ENCODE data around the gene CAD.
A peak's percentile ranks its signal among the peaks of the same experiment; 100 is the strongest.

Gene CAD

DNA sequence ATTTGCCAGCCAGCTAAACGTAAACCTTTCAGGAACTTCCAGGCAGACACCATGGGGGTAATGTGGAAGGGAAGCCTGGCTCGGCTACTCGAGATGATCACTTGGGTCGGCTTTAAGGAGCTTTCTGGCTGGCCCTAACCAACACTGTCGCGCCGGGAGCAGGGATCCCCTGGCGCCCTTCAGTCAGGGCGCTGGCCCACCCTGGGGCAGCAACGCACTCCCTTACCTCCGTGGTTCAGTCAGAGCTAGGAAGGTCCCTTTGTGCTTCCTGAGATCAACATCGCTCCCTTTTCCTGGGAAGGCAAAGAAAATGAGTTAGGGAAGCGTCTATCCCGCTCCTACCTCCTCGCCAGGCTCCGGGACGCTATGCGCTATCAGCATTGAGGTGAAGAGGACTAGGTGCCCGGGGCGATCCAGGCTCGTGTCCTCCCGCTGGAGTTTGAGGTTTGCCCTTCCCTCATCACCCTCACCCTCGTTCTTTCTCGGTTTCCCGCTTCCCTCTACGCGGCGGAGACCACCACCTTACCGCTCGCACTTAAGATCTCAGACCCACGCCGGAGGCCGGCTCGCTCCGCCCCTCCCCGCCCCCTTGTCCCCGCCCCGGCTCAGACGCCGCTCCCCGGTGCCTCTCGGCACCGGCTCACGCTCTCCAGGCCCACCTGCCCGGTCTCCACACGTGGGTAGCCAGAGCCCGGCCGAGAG is 5.8 kb upstream of the CAD start:
- FAIRE-seq = peak; percentile 72
- no peak for DNase-seq (ENCODE audit: insufficient read length, low spot score)
- TF ChIP-seq SPI1 (IDR thresholded peaks at IDR 0.05; ENCODE audit: low read depth, low read length) = no peak
- no peak for TF ChIP-seq POLR2A (IDR thresholded peaks at IDR 0.05; ENCODE audit: low read depth, low read length)
- no peak for TF ChIP-seq POLR2AphosphoS5 (IDR thresholded peaks at IDR 0.05; ENCODE audit: low read depth, low read length)
- TF ChIP-seq PAX5 (IDR thresholded peaks at IDR 0.05; ENCODE audit: insufficient read depth, low read length, severe bottlenecking) = no peak
- TF ChIP-seq TAF1 (IDR thresholded peaks at IDR 0.05; ENCODE audit: low read depth, low read length) = no peak

DNA sequence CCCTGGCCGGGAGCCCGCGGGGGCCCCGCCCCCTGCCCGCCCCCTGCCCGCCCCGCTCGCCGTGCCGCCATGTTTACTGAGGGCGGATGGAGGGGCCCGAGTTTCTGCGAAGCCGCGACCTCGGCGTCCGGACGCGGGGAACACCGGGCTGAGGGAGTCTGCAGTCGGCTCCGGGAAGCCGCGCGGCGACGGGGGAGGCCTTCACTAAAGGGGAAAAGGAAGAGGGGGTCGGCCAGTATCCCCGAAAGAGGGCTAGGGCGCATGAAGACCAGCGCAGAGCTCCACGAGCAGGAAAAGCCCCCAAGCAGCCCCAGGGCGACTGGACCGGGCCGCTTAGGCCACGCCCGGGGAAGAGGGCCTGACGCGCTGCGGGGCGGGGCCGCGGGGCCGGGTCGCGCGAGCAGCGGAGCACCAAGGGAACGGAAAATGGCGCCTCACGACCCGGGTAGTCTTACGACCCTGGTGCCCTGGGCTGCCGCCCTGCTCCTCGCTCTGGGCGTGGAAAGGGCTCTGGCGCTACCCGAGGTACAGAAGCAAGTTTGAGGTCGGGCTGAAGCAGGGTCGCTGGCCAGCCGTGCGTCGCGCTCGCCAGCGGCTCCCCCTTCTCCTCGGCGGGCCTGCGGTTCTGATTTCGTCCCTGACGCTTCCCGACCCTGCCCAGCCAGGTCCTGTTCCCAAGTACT is 5.1 kb upstream of the CAD start, which contains the start of the genes ATRAID and SLC5A6:
ATRAID (plus strand) TSS at position 99 of the 683 bp plus-strand sequence; CDS start at position 427, 328 bp downstream.
SLC5A6 (minus strand) TSS at position 326 of the 683 bp plus-strand sequence. CDS start 4,618 bp downstream, outside the sequence.
- peak; percentile 93 for FAIRE-seq
- peak; percentile 93 for DNase-seq (ENCODE audit: insufficient read length, low spot score)
- TF ChIP-seq SPI1 (IDR thresholded peaks at IDR 0.05; ENCODE audit: low read depth, low read length) (no peak), POLR2A (IDR thresholded peaks at IDR 0.05; ENCODE audit: low read depth, low read length) (peak; percentile 96), PAX5 (IDR thresholded peaks at IDR 0.05; ENCODE audit: insufficient read depth, low read length, severe bottlenecking) (peak; percentile 25), TAF1 (IDR thresholded peaks at IDR 0.05; ENCODE audit: low read depth, low read length) (peak; percentile 95), POLR2AphosphoS5 (IDR thresholded peaks at IDR 0.05; ENCODE audit: low read depth, low read length) (peak; percentile 96), POU2F2 (IDR thresholded peaks at IDR 0.05; ENCODE audit: low read depth, low read length) (peak; percentile 61; the same call in 1 of the 2 replicates)

DNA sequence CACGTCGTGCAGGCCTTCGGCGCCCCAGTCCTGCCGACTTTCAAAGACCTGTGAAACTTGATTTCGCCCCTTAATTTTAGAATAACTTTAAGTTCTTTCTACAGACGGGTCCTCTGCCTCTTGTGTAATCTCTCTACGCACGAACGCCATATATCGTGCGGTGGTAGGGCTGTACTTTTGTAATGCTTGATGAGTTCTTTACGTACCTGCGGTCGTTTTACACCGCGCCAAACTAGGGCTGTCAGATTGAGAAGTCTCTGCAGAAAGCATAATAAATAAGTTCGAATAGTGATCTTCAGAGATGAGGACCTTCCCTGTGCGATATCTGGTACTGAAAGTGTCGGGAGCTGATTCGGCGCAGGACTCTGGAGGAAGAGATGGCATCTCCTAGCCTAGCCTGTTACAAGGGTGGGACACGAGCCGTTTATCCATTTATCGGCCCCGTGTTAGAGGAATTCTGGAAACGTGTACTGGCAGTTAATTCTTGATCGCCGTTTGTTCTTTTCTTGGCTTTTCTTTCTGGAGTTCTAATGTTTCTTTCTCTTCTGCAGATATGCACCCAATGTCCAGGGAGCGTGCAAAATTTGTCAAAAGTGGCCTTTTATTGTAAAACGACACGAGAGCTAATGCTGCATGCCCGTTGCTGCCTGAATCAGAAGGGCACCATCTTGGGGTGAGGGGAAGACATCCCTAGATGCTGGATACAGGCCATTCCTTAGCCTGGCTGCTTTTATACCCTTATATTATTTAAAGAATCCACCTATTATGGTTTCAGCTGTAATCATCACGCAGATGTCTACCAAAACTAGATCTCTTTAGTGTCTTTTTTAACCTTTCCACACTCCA is 4.3 kb upstream of the CAD start:
- FAIRE-seq (no peak), DNase-seq (ENCODE audit: insufficient read length, low spot score) (no peak)
- TF ChIP-seq TAF1 (IDR thresholded peaks at IDR 0.05; ENCODE audit: low read depth, low read length) (no peak), POLR2AphosphoS5 (IDR thresholded peaks at IDR 0.05; ENCODE audit: low read depth, low read length) (no peak), PAX5 (IDR thresholded peaks at IDR 0.05; ENCODE audit: insufficient read depth, low read length, severe bottlenecking) (no peak), POU2F2 (IDR thresholded peaks at IDR 0.05; ENCODE audit: low read depth, low read length) (no peak; the same call in 1 of the 2 replicates), POLR2A (IDR thresholded peaks at IDR 0.05; ENCODE audit: low read depth, low read length) (no peak; the same call in 1 of the 2 replicates), SPI1 (IDR thresholded peaks at IDR 0.05; ENCODE audit: low read depth, low read length) (no peak)

DNA sequence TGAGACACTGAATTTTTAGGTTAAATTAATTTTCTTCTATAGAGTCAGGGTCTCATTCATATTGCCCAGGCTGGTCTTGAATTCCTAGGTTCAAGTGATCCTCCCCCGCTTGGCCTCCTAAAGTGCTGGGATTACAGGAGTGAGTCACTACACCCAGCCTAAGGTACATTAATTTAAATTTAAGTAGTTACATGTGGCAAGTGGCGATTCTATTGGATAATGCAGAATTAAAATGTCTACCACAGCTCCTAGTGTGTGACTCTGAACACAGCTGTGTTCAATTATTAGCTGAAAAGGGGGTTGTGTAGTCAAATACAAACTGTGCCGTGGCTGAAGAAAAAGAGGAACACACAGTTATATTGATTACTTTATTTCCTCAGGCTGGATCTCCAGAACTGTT is 2.2 kb upstream of the CAD start:
- no peak for FAIRE-seq
- TF ChIP-seq PAX5 (IDR thresholded peaks at IDR 0.05; ENCODE audit: insufficient read depth, low read length, severe bottlenecking) (no peak), TAF1 (IDR thresholded peaks at IDR 0.05; ENCODE audit: low read depth, low read length) (no peak), POLR2A (IDR thresholded peaks at IDR 0.05; ENCODE audit: low read depth, low read length) (no peak), POLR2AphosphoS5 (IDR thresholded peaks at IDR 0.05; ENCODE audit: low read depth, low read length) (no peak), POU2F2 (IDR thresholded peaks at IDR 0.05; ENCODE audit: low read depth, low read length) (no peak), SPI1 (IDR thresholded peaks at IDR 0.05; ENCODE audit: low read depth, low read length) (no peak)
- no peak for DNase-seq (ENCODE audit: insufficient read length, low spot score)

DNA sequence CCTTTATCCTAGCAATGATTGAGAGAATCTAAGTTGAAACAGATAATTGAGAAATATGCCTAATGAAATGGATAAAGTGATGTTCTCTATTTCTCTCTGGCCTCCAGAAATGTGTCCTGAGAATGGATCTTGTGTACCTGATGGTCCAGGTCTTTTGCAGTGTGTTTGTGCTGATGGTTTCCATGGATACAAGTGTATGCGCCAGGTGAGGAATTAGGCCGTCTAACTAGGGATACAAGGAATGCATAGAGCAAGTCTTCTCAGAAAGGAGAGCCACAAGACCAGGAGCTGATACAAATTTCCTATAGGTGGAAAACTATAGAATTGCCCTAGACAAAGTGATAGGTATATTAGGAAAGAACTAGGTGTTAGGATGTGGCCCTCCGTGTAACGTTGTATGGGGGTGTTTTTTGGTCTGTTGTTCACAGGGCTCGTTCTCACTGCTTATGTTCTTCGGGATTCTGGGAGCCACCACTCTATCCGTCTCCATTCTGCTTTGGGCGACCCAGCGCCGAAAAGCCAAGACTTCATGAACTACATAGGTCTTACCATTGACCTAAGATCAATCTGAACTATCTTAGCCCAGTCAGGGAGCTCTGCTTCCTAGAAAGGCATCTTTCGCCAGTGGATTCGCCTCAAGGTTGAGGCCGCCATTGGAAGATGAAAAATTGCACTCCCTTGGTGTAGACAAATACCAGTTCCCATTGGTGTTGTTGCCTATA is 592 bp upstream of the CAD start:
- TF ChIP-seq POLR2A (IDR thresholded peaks at IDR 0.05; ENCODE audit: low read depth, low read length) (no peak), TAF1 (IDR thresholded peaks at IDR 0.05; ENCODE audit: low read depth, low read length) (no peak), PAX5 (IDR thresholded peaks at IDR 0.05; ENCODE audit: insufficient read depth, low read length, severe bottlenecking) (no peak), POU2F2 (IDR thresholded peaks at IDR 0.05; ENCODE audit: low read depth, low read length) (no peak), SPI1 (IDR thresholded peaks at IDR 0.05; ENCODE audit: low read depth, low read length) (no peak)
- FAIRE-seq (no peak), DNase-seq (ENCODE audit: insufficient read length, low spot score) (no peak)

DNA sequence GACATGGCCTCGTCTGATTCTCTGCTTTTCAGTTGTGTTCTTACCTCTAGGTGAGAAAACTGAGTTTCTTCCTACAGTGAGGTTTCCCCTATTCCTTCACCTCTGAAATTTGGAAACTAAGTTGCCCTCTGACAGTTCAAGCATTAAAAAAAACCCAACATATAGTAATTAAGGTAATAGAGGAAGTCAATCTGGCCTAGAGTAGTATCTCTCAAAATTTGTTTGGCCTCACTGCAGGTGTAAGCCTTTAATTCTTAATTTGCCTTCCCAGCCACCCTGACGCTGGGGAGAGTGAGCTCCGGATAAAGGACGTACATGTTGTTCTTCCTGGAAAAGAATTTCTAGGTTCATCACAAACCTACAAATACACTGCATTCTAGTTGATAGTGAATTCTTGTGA is 1.4 kb downstream of the CAD start:
- TF ChIP-seq SPI1 (IDR thresholded peaks at IDR 0.05; ENCODE audit: low read depth, low read length) = no peak
- DNase-seq (ENCODE audit: insufficient read length, low spot score) (no peak), FAIRE-seq (no peak)

DNA sequence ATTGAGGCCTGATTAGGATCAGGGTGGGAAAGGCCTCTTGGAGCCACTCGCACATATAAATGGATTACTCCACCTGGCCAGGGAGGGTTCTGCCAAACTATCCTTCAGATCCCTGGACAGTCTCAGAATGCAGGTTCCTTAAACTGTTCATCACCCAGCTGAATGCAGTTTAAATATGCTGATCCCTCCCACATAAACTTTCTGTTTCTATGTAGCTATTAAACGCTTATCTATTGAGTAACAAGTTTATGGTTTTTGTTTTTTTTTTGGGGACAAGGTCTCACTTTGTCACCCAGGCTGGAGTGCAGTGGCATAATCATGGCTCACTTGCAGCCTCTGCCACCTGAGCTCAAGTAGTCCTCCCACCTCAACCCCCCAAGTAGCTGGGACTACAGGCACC is 1.9 kb downstream of the CAD start:
- DNase-seq (ENCODE audit: insufficient read length, low spot score) = no peak
- FAIRE-seq = no peak
- TF ChIP-seq POLR2A (IDR thresholded peaks at IDR 0.05; ENCODE audit: low read depth, low read length) = no peak
- no peak for TF ChIP-seq TAF1 (IDR thresholded peaks at IDR 0.05; ENCODE audit: low read depth, low read length)
- TF ChIP-seq SPI1 (IDR thresholded peaks at IDR 0.05; ENCODE audit: low read depth, low read length) = no peak
- no peak for TF ChIP-seq POLR2AphosphoS5 (IDR thresholded peaks at IDR 0.05; ENCODE audit: low read depth, low read length)
- TF ChIP-seq PAX5 (IDR thresholded peaks at IDR 0.05; ENCODE audit: insufficient read depth, low read length, severe bottlenecking) = no peak
- no peak for TF ChIP-seq POU2F2 (IDR thresholded peaks at IDR 0.05; ENCODE audit: low read depth, low read length)

DNA sequence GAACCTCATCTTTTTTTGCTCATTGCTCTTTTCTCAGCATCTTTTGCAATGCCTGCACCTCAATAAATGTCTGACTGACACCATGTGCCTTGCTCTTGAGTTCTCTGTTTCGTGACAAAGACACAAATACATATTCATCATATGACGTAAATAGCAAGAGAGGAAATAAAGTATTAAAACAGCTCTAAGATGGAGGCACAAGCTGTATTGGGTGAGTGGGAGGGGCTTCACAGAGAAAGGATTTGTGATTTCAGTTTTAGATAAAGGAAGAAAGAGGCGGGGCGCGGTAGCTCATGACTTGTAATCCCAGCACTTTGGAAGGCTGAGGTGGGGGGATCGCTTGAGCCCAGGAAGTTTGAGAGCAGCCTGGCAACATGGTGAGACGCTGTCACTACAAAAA is 2.9 kb downstream of the CAD start:
- FAIRE-seq = no peak
- DNase-seq (ENCODE audit: insufficient read length, low spot score) = no peak
- TF ChIP-seq POLR2A (IDR thresholded peaks at IDR 0.05; ENCODE audit: low read depth, low read length) = no peak
- TF ChIP-seq POLR2AphosphoS5 (IDR thresholded peaks at IDR 0.05; ENCODE audit: low read depth, low read length) = no peak
- no peak for TF ChIP-seq SPI1 (IDR thresholded peaks at IDR 0.05; ENCODE audit: low read depth, low read length)
- TF ChIP-seq POU2F2 (IDR thresholded peaks at IDR 0.05; ENCODE audit: low read depth, low read length) = no peak
- TF ChIP-seq TAF1 (IDR thresholded peaks at IDR 0.05; ENCODE audit: low read depth, low read length) = no peak
- TF ChIP-seq PAX5 (IDR thresholded peaks at IDR 0.05; ENCODE audit: insufficient read depth, low read length, severe bottlenecking) = no peak

All from GM12891 (cell line).